Mammary epithelial cell (primary cell): Measurements from ENCODE around the gene ZBTB20.

Experiments used
- CTCF ChIP-seq, 2 donors: IDR thresholded peaks in 1 of 2; conservative IDR thresholded peaks in 1 of 2; 2 replicates each; pipeline ENCODE4 v1.5.1; 2011 to 2012; ENCODE audit warnings: inconsistent platforms in 2 of 2, low read length in 2 of 2, mild to moderate bottlenecking in 2 of 2, control low read depth in 1 of 2, low read depth in 1 of 2; ENCODE audit not compliant: insufficient read depth in 1 of 2; ENCODE audit errors: extremely low read depth in 1 of 2
- EZH2 ChIP-seq: IDR thresholded peaks from 2 replicates; pipeline ENCODE4 v1.6.1; 2012; ENCODE audit warnings: low read length, inconsistent platforms, borderline replicate concordance

GRCh38 chr3:114660808-114661207 is 486.3 kb downstream of the ZBTB20 start:
- TF ChIP-seq CTCF (conservative IDR thresholded peaks at IDR 0.05 in 1 of 2, IDR thresholded peaks at IDR 0.05 in 1 of 2; ENCODE audit: extremely low read depth in 1 of 2, insufficient read depth in 1 of 2, low read depth in 1 of 2, low read length in 2 of 2) (no peak), EZH2 (no peak)
